H1 (cell line): Measurements from ENCODE around the gene ANAPC13. TPM values are rescaled to one million over a fixed set of nuclear protein-coding genes. Genes with fewer than 3 reads are reported as not detected.

Source experiments
- FOSL1 ChIP-seq: IDR thresholded peaks from 2 replicates; pipeline ENCODE4 v1.6.1; 2011; ENCODE audit warnings: mild to moderate bottlenecking, low read depth, low read length, moderate library complexity; ENCODE audit not compliant: insufficient read depth
- JUND ChIP-seq: IDR thresholded peaks from 2 replicates; pipeline ENCODE4 v1.6.1; 2011; ENCODE audit warnings: mild to moderate bottlenecking, improper control_type of control experiment, low read length
- SIX5 ChIP-seq: IDR thresholded peaks from 2 replicates; pipeline ENCODE4 v1.6.1; 2011; ENCODE audit warnings: mild to moderate bottlenecking, low read depth, low read length
- TBP ChIP-seq: IDR thresholded peaks from 2 replicates; pipeline ENCODE4 v1.6.1; 2011; ENCODE audit warnings: low read depth, low read length, improper control_type of control experiment
- ZNF274 ChIP-seq: IDR thresholded peaks from 2 replicates; pipeline ENCODE4 v1.7.0; 2012; ENCODE audit warnings: low read length, borderline replicate concordance; ENCODE audit errors: extremely low read depth
- polyA plus RNA-seq, 7 experiments: library from polyadenylated mRNA; depleted of rRNA in 3 of 7; stranded (reverse) in 5 of 7; unstranded in 2 of 7; fragments of >200 nt in 5 of 7; fragments of 200-250 nt in 2 of 7; gene quantifications; 1 replicate in 5 of 7; 2 replicates in 1 of 7; 4 replicates in 1 of 7; pipeline versions ENCODE4 v1.2.1 to v1.2.3, GENCODE V29; 2011 to 2013; ENCODE audit warnings: missing spikeins in 2 of 7, mixed read lengths in 2 of 7
- total RNA-seq: library from RNA; stranded (reverse); fragmentation: NEBNext Ultra II Directional; extraction: Animal tissue kit (Norgen Biotek cat#: 25700); gene quantifications from 2 replicates; pipeline ENCODE4 v1.2.1, GENCODE V29; 2021

Gene ANAPC13
- total and polyA plus RNA-seq, 2 of the 8 experiments (the other 6 are each of a cell fraction or from before 2014, with no cell fraction given), result 33.3 to 34.0 TPM

DNA sequence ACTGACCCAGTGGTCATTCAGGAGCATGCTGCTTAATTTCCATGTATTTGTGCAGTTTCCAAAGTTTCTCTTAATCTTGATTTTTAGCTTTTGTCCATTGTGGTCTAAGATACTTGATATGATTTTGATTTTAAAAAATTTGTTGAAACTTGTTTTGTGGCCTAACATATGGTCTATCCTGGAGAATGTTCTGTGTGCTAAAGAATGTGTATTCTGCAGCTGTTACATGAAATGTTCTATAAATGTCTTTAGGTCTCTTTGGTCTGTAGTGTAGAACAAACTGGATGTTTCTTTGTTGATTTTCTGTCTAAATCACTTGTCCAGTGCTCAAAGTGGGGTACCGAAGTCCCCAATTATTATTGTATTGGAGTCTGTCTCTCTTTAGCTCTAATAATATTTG is 17.5 kb upstream of the ANAPC13 start (continued):
- TF ChIP-seq JUND, result no peak
- TF ChIP-seq SIX5, result no peak
- TF ChIP-seq FOSL1, result no peak
- TF ChIP-seq TBP, result no peak
- no peak for TF ChIP-seq ZNF274
